HepG2 (cell line): Measurements from ENCODE around the gene SNX18. TPM values are rescaled to one million over a fixed set of nuclear protein-coding genes. Genes with fewer than 3 reads are reported as not detected.

Experiments used
- ATAC-seq: fragments of 200-7000 bp; cut with Tn5 transposase; 3 replicates; pipeline ENCODE4 v1.9.1; 2020; ENCODE audit warnings: mild to moderate bottlenecking, moderate library complexity
- BruUV-seq: library from RNA; stranded (reverse); fragments of 400-500 nt; replicated peaks from 2 replicates; lab custom pipeline; 2021; lab: Mats Ljungman, UMichigan
- CTCF ChIA-PET: fragments of 300-600 bp; formaldehyde crosslinking; extraction: SDS; loops from one replicate; lab custom pipeline; 2021; ENCODE audit warnings: low total read pairs, inconsistent platforms, low intra/inter-chr PET ratio; lab: Yijun Ruan, JAX
- POLR2A ChIA-PET: fragments of 350-600 bp; sonication (Branson Sonifier 250); formaldehyde crosslinking; loops from one replicate; lab custom pipeline; 2020; ENCODE audit warnings: antibody characterized with exemption, inconsistent platforms; lab: Yijun Ruan, JAX
- DNase-seq: peaks from one replicate; pipeline ENCODE4 v3.0.0-alpha.2; 2015; ENCODE audit warnings: low spot score
- FAIRE-seq: peaks from 3 replicates; lab custom pipeline; 2011; peaks lifted over from hg19 to GRCh38; lab: Jason Lieb, UNC
- H2AFZ ChIP-seq: one replicate; pipeline ENCODE4 v1.6.1; 2011; ENCODE audit warnings: low read length, inconsistent platforms
- H3K27ac ChIP-seq: fragments of 300-600 bp; 3 replicates; pipeline ENCODE4 v1.8.0; 2011; ENCODE audit warnings: mixed run types, mild to moderate bottlenecking, mixed read lengths, low read length, inconsistent platforms; ENCODE audit not compliant: insufficient read depth; ENCODE audit errors: extremely low read length
- H3K27me3 ChIP-seq, 2 experiments: fragments of 200-600 bp in 1 of 2; 2 replicates in 1 of 2; 3 replicates in 1 of 2; pipeline versions ENCODE4 v1.6.0 to v1.8.0; 2011; ENCODE audit warnings: low read length in 2 of 2, mild to moderate bottlenecking in 2 of 2, moderate library complexity in 2 of 2, inconsistent platforms in 1 of 2; ENCODE audit not compliant: insufficient read depth in 2 of 2, control insufficient read depth in 1 of 2
- H3K36me3 ChIP-seq, 2 experiments: fragments of 200-600 bp in 1 of 2; replicated peaks in 1 of 2; 2 replicates in 1 of 2; 3 replicates in 1 of 2; pipeline versions ENCODE4 v1.5.1 to v1.8.0; 2011; ENCODE audit warnings: low read length in 2 of 2, inconsistent platforms in 1 of 2; ENCODE audit not compliant: insufficient read depth in 2 of 2, control insufficient read depth in 1 of 2
- H3K4me1 ChIP-seq: 2 replicates; pipeline ENCODE4 v1.5.1; 2012; ENCODE audit warnings: low read length, inconsistent platforms; ENCODE audit not compliant: insufficient read depth
- H3K4me2 ChIP-seq: 2 replicates; pipeline ENCODE4 v1.6.0; 2011; ENCODE audit warnings: low read depth, low read length, inconsistent platforms
- H3K4me3 ChIP-seq, 3 experiments: fragments of 200-600 bp in 1 of 3; sonication (generic), shearing (Covaris generic) in 1 of 3; replicated peaks in 1 of 3; 2 replicates each; pipeline ENCODE4 v1.5.1; 2011 to 2016; ENCODE audit warnings: low read length in 3 of 3, inconsistent platforms in 2 of 3, low read depth in 2 of 3, mild to moderate bottlenecking in 2 of 3, control low read depth in 1 of 3, mixed read lengths in 1 of 3; ENCODE audit not compliant: insufficient read depth in 1 of 3
- H3K79me2 ChIP-seq: one replicate; pipeline ENCODE4 v1.6.1; 2011; ENCODE audit warnings: low read length, inconsistent platforms; ENCODE audit not compliant: insufficient read depth
- H3K9ac ChIP-seq: 2 replicates; pipeline ENCODE4 v1.6.0; 2011; ENCODE audit warnings: mild to moderate bottlenecking, low read depth, low read length, inconsistent platforms; ENCODE audit not compliant: insufficient read depth
- H3K9me3 ChIP-seq: 2 replicates; pipeline ENCODE4 v1.5.1; 2012; ENCODE audit warnings: mild to moderate bottlenecking, low read length
- H4K20me1 ChIP-seq: 2 replicates; pipeline ENCODE4 v1.6.0; 2011; ENCODE audit warnings: inconsistent platforms, mild to moderate bottlenecking, low read length, moderate library complexity; ENCODE audit not compliant: insufficient read depth
- ARNT2 ChIP-seq: sonication (generic); formaldehyde crosslinking; IDR thresholded peaks from 2 replicates; pipeline ENCODE4 v1.8.0; 2022; ENCODE audit warnings: mild to moderate bottlenecking, low read depth, missing genetic modification reagents, moderate library complexity
- GATAD1 ChIP-seq: IDR thresholded peaks from 2 replicates; pipeline ENCODE4 v1.6.1; 2016; ENCODE audit warnings: missing genetic modification reagents, missing compliant biosample characterization
- GTF3A ChIP-seq: sonication (generic); formaldehyde crosslinking; conservative IDR thresholded peaks from 2 replicates; pipeline ENCODE4 v1.4.0; 2020; ENCODE audit warnings: mild to moderate bottlenecking, missing genetic modification reagents
- RAD21 ChIP-seq: fragments of 450-650 bp; formaldehyde crosslinking; IDR thresholded peaks from 2 replicates; pipeline ENCODE4 v1.5.0; 2020; ENCODE audit warnings: mild to moderate bottlenecking
- RNF2 ChIP-seq: fragments of 450-650 bp; conservative IDR thresholded peaks from 2 replicates; pipeline ENCODE4 v1.6.1; 2016; ENCODE audit warnings: low read depth
- XRCC5 ChIP-seq: fragments of 200-400 bp; formaldehyde crosslinking; optimal IDR thresholded peaks from 2 replicates; pipeline ENCODE3; 2017; ENCODE audit warnings: mild to moderate bottlenecking, low read length
- ZNF33B ChIP-seq: sonication (generic); formaldehyde crosslinking; IDR thresholded peaks from 2 replicates; pipeline ENCODE4 v1.5.1; 2020; ENCODE audit warnings: mild to moderate bottlenecking, missing genetic modification reagents
- ZNF816 ChIP-seq: sonication (generic); formaldehyde crosslinking; IDR thresholded peaks from 2 replicates; pipeline ENCODE4 v1.8.0; 2022; ENCODE audit warnings: missing genetic modification reagents, mild to moderate bottlenecking, borderline replicate concordance
- in situ Hi-C: cut with HindIII; loops from 2 replicates; pipeline ENCODE4 v1.10.0; 2017; ENCODE audit warnings: low pct_unique_long_range_greater_than_20kb; ENCODE audit not compliant: extremely low pct_ligation_motif_present
- intact Hi-C: fragments of 100-400 bp; cut with micrococcal nuclease; formaldehyde crosslinking; loops from one replicate; pipeline ENCODE4 v1.10.0; 2022; ENCODE audit not compliant: unreplicated experiment
- polyA plus RNA-seq, 8 experiments: library from polyadenylated mRNA; depleted of rRNA in 3 of 8; stranded (reverse) in 7 of 8; unstranded in 1 of 8; fragments of >200 nt; fragmentation: Illumina TruSeq in 4 of 8; extraction: Trizol in 4 of 8; gene quantifications; 2 replicates each; pipeline versions ENCODE4 v1.2.1 to v1.2.3, GENCODE V29; 2011 to 2016; ENCODE audit warnings: low read depth in 4 of 8, missing spikeins in 1 of 8, mixed read lengths in 1 of 8; ENCODE audit not compliant: insufficient read depth in 1 of 8
- total RNA-seq, 5 experiments: library from RNA; depleted of rRNA; stranded (reverse); fragments of >200 nt; fragmentation: Illumina TruSeq; extraction: Trizol; gene quantifications; 2 replicates each; pipeline ENCODE4 v1.2.3, GENCODE V29; 2016; ENCODE audit warnings: low read depth in 1 of 5
- TF ChIP-seq, protein P1 (sequence below): sonication (generic); formaldehyde crosslinking; IDR thresholded peaks from 2 replicates; pipeline ENCODE4 v1.8.1; 2022; ENCODE audit warnings: low read depth, mild to moderate bottlenecking, missing genetic modification reagents
- TF ChIP-seq, protein P2 (sequence below): sonication (generic); formaldehyde crosslinking; IDR thresholded peaks from 2 replicates; pipeline ENCODE4 v1.4.0; 2020; ENCODE audit warnings: missing genetic modification reagents, borderline replicate concordance
- TF ChIP-seq, protein P3 (sequence below): sonication (generic); formaldehyde crosslinking; conservative IDR thresholded peaks from 2 replicates; pipeline ENCODE4 v1.5.0; 2020; ENCODE audit warnings: missing genetic modification reagents
- TF ChIP-seq, protein P4 (sequence below): sonication (generic); formaldehyde crosslinking; IDR thresholded peaks from 2 replicates; pipeline ENCODE4 v1.4.0; 2020; ENCODE audit warnings: mild to moderate bottlenecking, missing genetic modification reagents

SNX18 gene
- total and polyA plus RNA-seq, 2 of the 13 experiments (the other 11 are each of a cell fraction or from before 2014, with no cell fraction given), result 2.3 to 6.2 TPM

DNA sequence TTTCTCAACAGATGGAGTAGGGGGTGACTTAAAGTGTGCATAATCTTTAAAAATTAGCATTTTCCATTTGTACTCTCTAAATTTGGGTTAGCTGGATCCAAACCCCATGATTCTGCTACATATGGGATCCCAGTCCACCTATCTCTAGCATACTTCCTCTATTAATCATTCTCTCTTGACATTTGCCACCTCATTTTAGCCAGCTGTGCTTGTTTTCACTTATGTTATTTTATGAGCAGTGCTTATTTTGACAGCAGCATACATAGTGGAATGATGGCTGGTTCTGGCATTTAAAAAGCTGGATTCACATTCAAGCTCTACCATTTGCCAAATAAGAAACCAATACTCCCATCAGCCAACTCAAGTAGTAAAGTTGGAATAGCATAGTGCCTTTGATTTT, 22.5 kb upstream of the SNX18 start:
- no peak for DNase-seq
- Histone ChIP-seq H3K4me2 (no peak overlapping the region), H3K9me3 (peaks cover 15% of the 10 kb centered on the region; the same call in 1 of the 2 replicates), H4K20me1 (no peaks in the 10 kb centered on the region), H3K9ac (no peak overlapping the region), H3K27ac (no peak overlapping the region), H2AFZ (no peak overlapping the region), H3K27me3 (no peaks in the 10 kb centered on the region), H3K79me2 (no peaks in the 10 kb centered on the region), H3K36me3 (no peaks in the 10 kb centered on the region), H3K4me3 (no peak overlapping the region), H3K4me1 (no peaks in the 10 kb centered on the region)
- BruUV-seq, result no TSS peak
- in situ Hi-C loops, result no loop called here
- ChIA-PET CTCF (no interaction called here), POLR2A (no interaction called here)
- no peak for ATAC-seq
- TF ChIP-seq XRCC5 (no peak), GTF3A (no peak), RAD21 (CRISPR knock-in tag) (no peak), ARNT2 (CRISPR knock-in tag) (no peak), RNF2 (no peak), GATAD1 (no peak), ZNF816 (CRISPR knock-in tag) (no peak), ZNF33B (no peak)
- TF ChIP-seq, protein P1, sequence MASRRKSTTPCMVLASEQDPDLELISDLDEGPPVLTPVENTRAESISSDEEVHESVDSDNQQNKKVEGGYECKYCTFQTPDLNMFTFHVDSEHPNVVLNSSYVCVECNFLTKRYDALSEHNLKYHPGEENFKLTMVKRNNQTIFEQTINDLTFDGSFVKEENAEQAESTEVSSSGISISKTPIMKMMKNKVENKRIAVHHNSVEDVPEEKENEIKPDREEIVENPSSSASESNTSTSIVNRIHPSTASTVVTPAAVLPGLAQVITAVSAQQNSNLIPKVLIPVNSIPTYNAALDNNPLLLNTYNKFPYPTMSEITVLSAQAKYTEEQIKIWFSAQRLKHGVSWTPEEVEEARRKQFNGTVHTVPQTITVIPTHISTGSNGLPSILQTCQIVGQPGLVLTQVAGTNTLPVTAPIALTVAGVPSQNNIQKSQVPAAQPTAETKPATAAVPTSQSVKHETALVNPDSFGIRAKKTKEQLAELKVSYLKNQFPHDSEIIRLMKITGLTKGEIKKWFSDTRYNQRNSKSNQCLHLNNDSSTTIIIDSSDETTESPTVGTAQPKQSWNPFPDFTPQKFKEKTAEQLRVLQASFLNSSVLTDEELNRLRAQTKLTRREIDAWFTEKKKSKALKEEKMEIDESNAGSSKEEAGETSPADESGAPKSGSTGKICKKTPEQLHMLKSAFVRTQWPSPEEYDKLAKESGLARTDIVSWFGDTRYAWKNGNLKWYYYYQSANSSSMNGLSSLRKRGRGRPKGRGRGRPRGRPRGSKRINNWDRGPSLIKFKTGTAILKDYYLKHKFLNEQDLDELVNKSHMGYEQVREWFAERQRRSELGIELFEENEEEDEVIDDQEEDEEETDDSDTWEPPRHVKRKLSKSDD (CRISPR knock-in tag), result no peak
- TF ChIP-seq, protein P2, sequence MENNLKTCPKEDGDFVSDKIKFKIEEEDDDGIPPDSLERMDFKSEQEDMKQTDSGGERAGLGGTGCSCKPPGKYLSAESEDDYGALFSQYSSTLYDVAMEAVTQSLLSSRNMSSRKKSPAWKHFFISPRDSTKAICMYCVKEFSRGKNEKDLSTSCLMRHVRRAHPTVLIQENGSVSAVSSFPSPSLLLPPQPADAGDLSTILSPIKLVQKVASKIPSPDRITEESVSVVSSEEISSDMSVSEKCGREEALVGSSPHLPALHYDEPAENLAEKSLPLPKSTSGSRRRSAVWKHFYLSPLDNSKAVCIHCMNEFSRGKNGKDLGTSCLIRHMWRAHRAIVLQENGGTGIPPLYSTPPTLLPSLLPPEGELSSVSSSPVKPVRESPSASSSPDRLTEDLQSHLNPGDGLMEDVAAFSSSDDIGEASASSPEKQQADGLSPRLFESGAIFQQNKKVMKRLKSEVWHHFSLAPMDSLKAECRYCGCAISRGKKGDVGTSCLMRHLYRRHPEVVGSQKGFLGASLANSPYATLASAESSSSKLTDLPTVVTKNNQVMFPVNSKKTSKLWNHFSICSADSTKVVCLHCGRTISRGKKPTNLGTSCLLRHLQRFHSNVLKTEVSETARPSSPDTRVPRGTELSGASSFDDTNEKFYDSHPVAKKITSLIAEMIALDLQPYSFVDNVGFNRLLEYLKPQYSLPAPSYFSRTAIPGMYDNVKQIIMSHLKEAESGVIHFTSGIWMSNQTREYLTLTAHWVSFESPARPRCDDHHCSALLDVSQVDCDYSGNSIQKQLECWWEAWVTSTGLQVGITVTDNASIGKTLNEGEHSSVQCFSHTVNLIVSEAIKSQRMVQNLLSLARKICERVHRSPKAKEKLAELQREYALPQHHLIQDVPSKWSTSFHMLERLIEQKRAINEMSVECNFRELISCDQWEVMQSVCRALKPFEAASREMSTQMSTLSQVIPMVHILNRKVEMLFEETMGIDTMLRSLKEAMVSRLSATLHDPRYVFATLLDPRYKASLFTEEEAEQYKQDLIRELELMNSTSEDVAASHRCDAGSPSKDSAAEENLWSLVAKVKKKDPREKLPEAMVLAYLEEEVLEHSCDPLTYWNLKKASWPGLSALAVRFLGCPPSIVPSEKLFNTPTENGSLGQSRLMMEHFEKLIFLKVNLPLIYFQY (CRISPR knock-in tag), result no peak
- TF ChIP-seq, protein P3, sequence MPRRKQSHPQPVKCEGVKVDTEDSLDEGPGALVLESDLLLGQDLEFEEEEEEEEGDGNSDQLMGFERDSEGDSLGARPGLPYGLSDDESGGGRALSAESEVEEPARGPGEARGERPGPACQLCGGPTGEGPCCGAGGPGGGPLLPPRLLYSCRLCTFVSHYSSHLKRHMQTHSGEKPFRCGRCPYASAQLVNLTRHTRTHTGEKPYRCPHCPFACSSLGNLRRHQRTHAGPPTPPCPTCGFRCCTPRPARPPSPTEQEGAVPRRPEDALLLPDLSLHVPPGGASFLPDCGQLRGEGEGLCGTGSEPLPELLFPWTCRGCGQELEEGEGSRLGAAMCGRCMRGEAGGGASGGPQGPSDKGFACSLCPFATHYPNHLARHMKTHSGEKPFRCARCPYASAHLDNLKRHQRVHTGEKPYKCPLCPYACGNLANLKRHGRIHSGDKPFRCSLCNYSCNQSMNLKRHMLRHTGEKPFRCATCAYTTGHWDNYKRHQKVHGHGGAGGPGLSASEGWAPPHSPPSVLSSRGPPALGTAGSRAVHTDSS (CRISPR knock-in tag), result no peak
- TF ChIP-seq, protein P4, sequence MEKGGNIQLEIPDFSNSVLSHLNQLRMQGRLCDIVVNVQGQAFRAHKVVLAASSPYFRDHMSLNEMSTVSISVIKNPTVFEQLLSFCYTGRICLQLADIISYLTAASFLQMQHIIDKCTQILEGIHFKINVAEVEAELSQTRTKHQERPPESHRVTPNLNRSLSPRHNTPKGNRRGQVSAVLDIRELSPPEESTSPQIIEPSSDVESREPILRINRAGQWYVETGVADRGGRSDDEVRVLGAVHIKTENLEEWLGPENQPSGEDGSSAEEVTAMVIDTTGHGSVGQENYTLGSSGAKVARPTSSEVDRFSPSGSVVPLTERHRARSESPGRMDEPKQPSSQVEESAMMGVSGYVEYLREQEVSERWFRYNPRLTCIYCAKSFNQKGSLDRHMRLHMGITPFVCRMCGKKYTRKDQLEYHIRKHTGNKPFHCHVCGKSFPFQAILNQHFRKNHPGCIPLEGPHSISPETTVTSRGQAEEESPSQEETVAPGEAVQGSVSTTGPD, result no peak
- no peak for FAIRE-seq
- intact Hi-C loops, result no loop called here
